GM08714 (cell line): Measurements from ENCODE around the gene TAB2.

ENCODE experiments used
- H3K4me3 ChIP-seq: fragments of 200-500 bp; sonication (Bioruptor generic); 2 replicates; pipeline ENCODE4 v1.5.1; 2014; ENCODE audit warnings: mild to moderate bottlenecking, low read length, inconsistent platforms
- ZNF274 ChIP-seq: IDR thresholded peaks from 2 replicates; pipeline ENCODE4 v1.6.1; 2012; ENCODE audit warnings: mild to moderate bottlenecking, low read depth, low read length

TAB2 gene

GRCh38 chr6:149289966-149290365 is 27.5 kb upstream of the TAB2 start:
- no peak overlapping the region for H3K4me3 ChIP-seq
- no peak for TF ChIP-seq ZNF274

- TF ChIP-seq ZNF274: no peak
- H3K4me3 ChIP-seq: no peak overlapping the region
Observed at GRCh38 chr6:149293244-149293643, 24.3 kb upstream of the TAB2 start.

GRCh38 chr6:149300563-149300962 is 16.9 kb upstream of the TAB2 start:
- TF ChIP-seq ZNF274: no peak
- no peak overlapping the region for H3K4me3 ChIP-seq

GRCh38 chr6:149302723-149303122 is 14.8 kb upstream of the TAB2 start:
- TF ChIP-seq ZNF274: no peak
- H3K4me3 ChIP-seq: no peak overlapping the region

- TF ChIP-seq ZNF274: no peak
- no peak overlapping the region for H3K4me3 ChIP-seq
Observed at GRCh38 chr6:149303468-149303867, 14.0 kb upstream of the TAB2 start.

GRCh38 chr6:149305372-149305771 is 12.1 kb upstream of the TAB2 start:
- no peak for TF ChIP-seq ZNF274
- H3K4me3 ChIP-seq: no peak overlapping the region

- TF ChIP-seq ZNF274: no peak
- no peak overlapping the region for H3K4me3 ChIP-seq
Observed at GRCh38 chr6:149306967-149307366, 10.5 kb upstream of the TAB2 start.

GRCh38 chr6:149311293-149311692 is 6.2 kb upstream of the TAB2 start:
- no peak for TF ChIP-seq ZNF274
- H3K4me3 ChIP-seq: no peak overlapping the region

- no peak for TF ChIP-seq ZNF274
- no peak overlapping the region for H3K4me3 ChIP-seq
Observed at GRCh38 chr6:149311766-149312165, 5.7 kb upstream of the TAB2 start.

GRCh38 chr6:149313070-149313469 is 4.4 kb upstream of the TAB2 start:
- no peak overlapping the region for H3K4me3 ChIP-seq
- no peak for TF ChIP-seq ZNF274

- no peak overlapping the region for H3K4me3 ChIP-seq
- TF ChIP-seq ZNF274: no peak
Observed at GRCh38 chr6:149313861-149314260, 3.7 kb upstream of the TAB2 start.

GRCh38 chr6:149314325-149314905 is 3.1 kb upstream of the TAB2 start:
- TF ChIP-seq ZNF274: no peak
- H3K4me3 ChIP-seq: no peak overlapping the region

GRCh38 chr6:149316108-149316727 is 1.3 kb upstream of the TAB2 start:
- TF ChIP-seq ZNF274: no peak
- H3K4me3 ChIP-seq: peak overlapping the region; percentile 100

GRCh38 chr6:149316740-149317643 is 520 bp upstream of the TAB2 start:
- H3K4me3 ChIP-seq: peak overlapping the region; percentile 100
- no peak for TF ChIP-seq ZNF274
